HG03196 (cell line): ENCODE data around the gene ROBO2.

Source experiments
- ATAC-seq: cut with Tn5 transposase; IDR thresholded peaks from one replicate; pipeline ENCODE4 v1.9.1; 2021; ENCODE audit not compliant: unreplicated experiment

ROBO2 gene

GRCh38 chr3:77096966-77097890 is 57.3 kb downstream of the ROBO2 start:
- ATAC-seq, result no peak

- no peak for ATAC-seq
Measured at GRCh38 chr3:77102951-77103769, 63.3 kb downstream of the ROBO2 start.

GRCh38 chr3:77122652-77123051 is 82.8 kb downstream of the ROBO2 start:
- ATAC-seq, result no peak

- ATAC-seq, result no peak
Measured at GRCh38 chr3:77125966-77126365, 86.1 kb downstream of the ROBO2 start.

GRCh38 chr3:77134769-77135168 is 94.9 kb downstream of the ROBO2 start:
- ATAC-seq, result no peak

- no peak for ATAC-seq
Measured at GRCh38 chr3:77137559-77137958, 97.7 kb downstream of the ROBO2 start.

- ATAC-seq, result no peak
Measured at GRCh38 chr3:77139624-77140023, 99.7 kb downstream of the ROBO2 start.

- ATAC-seq, result no peak
Measured at GRCh38 chr3:77141423-77141822, 101.5 kb downstream of the ROBO2 start.

- no peak for ATAC-seq
Measured at GRCh38 chr3:77142578-77142977, 102.7 kb downstream of the ROBO2 start.

- ATAC-seq, result no peak
Measured at GRCh38 chr3:77146004-77146403, 106.1 kb downstream of the ROBO2 start.

GRCh38 chr3:77147836-77148578 is 108.1 kb downstream of the ROBO2 start:
- ATAC-seq, result no peak

- no peak for ATAC-seq
Measured at GRCh38 chr3:77149382-77149781, 109.5 kb downstream of the ROBO2 start.

- no peak for ATAC-seq
Measured at GRCh38 chr3:77150028-77150427, 110.1 kb downstream of the ROBO2 start.

- no peak for ATAC-seq
Measured at GRCh38 chr3:77150759-77151158, 110.9 kb downstream of the ROBO2 start.

- ATAC-seq, result no peak
Measured at GRCh38 chr3:77158730-77159581, 119.1 kb downstream of the ROBO2 start.

GRCh38 chr3:77160931-77161497 is 121.1 kb downstream of the ROBO2 start:
- ATAC-seq, result no peak

- ATAC-seq, result no peak
Measured at GRCh38 chr3:77169823-77170222, 129.9 kb downstream of the ROBO2 start.

GRCh38 chr3:77171026-77171425 is 131.1 kb downstream of the ROBO2 start:
- no peak for ATAC-seq

GRCh38 chr3:77179762-77180161 is 139.9 kb downstream of the ROBO2 start:
- ATAC-seq, result no peak

GRCh38 chr3:77182341-77182740 is 142.4 kb downstream of the ROBO2 start:
- ATAC-seq, result no peak
